ENCODE results near the gene IRX4. TPM values are rescaled to one million over a fixed set of nuclear protein-coding genes. Genes with fewer than 3 reads are reported as not detected.

IRX4 gene
- total and polyA plus RNA-seq, 2 experiments from 2014 or later = 0.82 to 1.7 TPM

GRCh38 chr5:1895739-1896420, 13.2 kb upstream of the IRX4 start (continued):
- TF ChIP-seq ZNF462 (CRISPR knock-in tag; IDR thresholded peaks at IDR 0.05) (no peak), ZNF114 (CRISPR knock-in tag; IDR thresholded peaks at IDR 0.05) (no peak), ETS1 (IDR thresholded peaks at IDR 0.05) (no peak), CTCF (conservative IDR thresholded peaks at IDR 0.05; ENCODE audit: low read depth in 2 of 2) (no peak)

GRCh38 chr5:1894243-1894642, 11.5 kb upstream of the IRX4 start:
- Mint-ChIP-seq H3K36me3 (ENCODE audit: low read depth) (no peaks in the 10 kb centered on the region), H3K4me3 (no peak overlapping the region), H3K27ac (no peak overlapping the region), H3K27me3 (ENCODE audit: insufficient read depth, low read depth, poor library complexity) (peaks cover 10% of the 10 kb centered on the region), H3K4me1 (peaks cover 6% of the 10 kb centered on the region; the same call in 2 of the 3 replicates), H3K9me3 (no peaks in the 10 kb centered on the region; the same call in 2 of the 3 replicates)
- Histone ChIP-seq H4K20me1 (replicated peaks; ENCODE audit: insufficient read depth) (no peaks in the 10 kb centered on the region), H3K27ac (ENCODE audit: low read depth) (no peak overlapping the region), H3K9me2 (ENCODE audit: insufficient read depth) (no peaks in the 10 kb centered on the region), H3K4me3 (no peak overlapping the region), H2AFZ (no peak overlapping the region), H3K4me2 (no peak overlapping the region), H3K27me3 (ENCODE audit: insufficient read depth) (peaks cover 12% of the 10 kb centered on the region), H3F3A (replicated peaks; ENCODE audit: low read depth) (no peaks in the 10 kb centered on the region), H3K36me3 (ENCODE audit: insufficient read depth) (no peaks in the 10 kb centered on the region), H3K79me2 (replicated peaks; ENCODE audit: insufficient read depth) (no peaks in the 10 kb centered on the region), H3K4me1 (ENCODE audit: insufficient read depth) (no peaks in the 10 kb centered on the region)
- DNase-seq (ENCODE audit: low spot score) (no peak), ATAC-seq (no peak)
- TF ChIP-seq POLR2AphosphoS5 (IDR thresholded peaks at IDR 0.05; ENCODE audit: low read depth) (no peak), REST (IDR thresholded peaks at IDR 0.05; ENCODE audit: unreplicated experiment) (no peak)

All from GM23338 (cell line).